Mucosa of descending colon (tissue), 3 donors: ENCODE results near the gene USP17L15. TPM values are rescaled to one million over a fixed set of nuclear protein-coding genes. Genes with fewer than 3 reads are reported as not detected.
"Not testable (repeated sequence)": the region's sequence is repeated elsewhere in the genome, so short reads cannot be mapped to it uniquely, and the experiment has no call there.

Experiments used
- ATAC-seq: fragments of 200-7000 bp; cut with Tn5 transposase; one replicate; pipeline ENCODE4 v1.9.1; 2020; ENCODE audit warnings: mild to moderate bottlenecking, moderate library complexity
- DNase-seq, 3 donors: peaks; one replicate each; pipeline ENCODE4 v3.0.0-alpha.2; 2020
- H3K36me3 ChIP-seq: fragments of 200-600 bp; one replicate; pipeline ENCODE4 v1.8.0; 2021; ENCODE audit warnings: low read depth, mild to moderate bottlenecking
- H3K4me1 ChIP-seq: fragments of 200-600 bp; one replicate; pipeline ENCODE4 v1.8.0; 2021; ENCODE audit warnings: low read depth, mild to moderate bottlenecking
- H3K4me3 ChIP-seq: fragments of 200-600 bp; one replicate; pipeline ENCODE4 v1.8.0; 2021; ENCODE audit warnings: mild to moderate bottlenecking
- H3K9me3 ChIP-seq: fragments of 200-600 bp; one replicate; pipeline ENCODE4 v1.8.0; 2021; ENCODE audit warnings: mild to moderate bottlenecking
- intact Hi-C, 2 donors: fragments of 100-400 bp; cut with DNase I in 1 of 2; cut with micrococcal nuclease in 1 of 2; formaldehyde crosslinking; loops; one replicate each; pipeline versions ENCODE4 v1.11.0 to v1.11.1; 2022; cut with DNase I, micrococcal nuclease
- long read RNA-seq, 2 donors: library from polyadenylated mRNA; unstranded; transcript quantifications; one replicate each; pipeline ENCODE4 v2.0.0, GENCODE V29; 2019 to 2021
- total RNA-seq, 3 donors: library from RNA; stranded (reverse); fragmentation: NEBNext Ultra II Directional in 2 of 3; extraction: Animal tissue kit (Norgen Biotek cat#: 25700) in 2 of 3; gene quantifications; one replicate each; pipeline versions ENCODE4 v1.2.1 to v1.2.4, GENCODE V29; 2021 to 2023
- donor health status: DM: no; HTN: no; CAD: no; lungs with moderate emphysema.
- donor health status: DM: no; HTN: no; CAD: no.
- donor health status: DM: no; HTN: yes; CAD: no.

Gene USP17L15
- total RNA-seq: not detected
- long read RNA-seq, donor 1: 0 reads
- long read RNA-seq, donor 2: 0 reads

- ATAC-seq, H3K9me3 ChIP-seq, intact Hi-C loops, DNase-seq, H3K4me1 ChIP-seq, H3K4me3 ChIP-seq, H3K36me3 ChIP-seq: not testable (repeated sequence)
These were observed at the start of gene USP17L15 for GRCh38 chr4:9234085-9234484. Gene USP17L15, plus strand, starts transcription at chr4:9234385. Its CDS starts 0 bp downstream, at chr4:9234385.

GRCh38 chr4:9210357-9210756 lies 23.8 kb upstream of the USP17L15 start, which contains the start of gene USP17L10:
Gene USP17L10, plus strand, starts transcription at chr4:9210657. Its CDS starts 0 bp downstream, at chr4:9210657.
- ATAC-seq, intact Hi-C loops, H3K9me3 ChIP-seq: not testable (repeated sequence)

GRCh38 chr4:9214701-9215100 lies 19.5 kb upstream of the USP17L15 start:
- ATAC-seq, H3K9me3 ChIP-seq, H3K4me1 ChIP-seq, H3K4me3 ChIP-seq, H3K36me3 ChIP-seq, intact Hi-C loops: not testable (repeated sequence)
- peak in 2 of 3 donors; percentile 0 to 8 for DNase-seq

More at GRCh38 chr4:9210357-9210756, 23.8 kb upstream of the USP17L15 start, which contains the start of gene USP17L10:
- H3K36me3 ChIP-seq, H3K4me1 ChIP-seq, DNase-seq, H3K4me3 ChIP-seq: not testable (repeated sequence)

- H3K4me3 ChIP-seq, H3K36me3 ChIP-seq, ATAC-seq, DNase-seq, intact Hi-C loops, H3K9me3 ChIP-seq, H3K4me1 ChIP-seq: not testable (repeated sequence)
These were observed 19.1 kb upstream of the USP17L15 start, which contains the start of gene USP17L11 for GRCh38 chr4:9215105-9215504. Gene USP17L11, plus strand, starts transcription at chr4:9215405. Its CDS starts 0 bp downstream, at chr4:9215405.

- H3K36me3 ChIP-seq, H3K4me3 ChIP-seq, DNase-seq, intact Hi-C loops, H3K4me1 ChIP-seq, ATAC-seq, H3K9me3 ChIP-seq: not testable (repeated sequence)
These were observed 14.3 kb upstream of the USP17L15 start, which contains the start of gene USP17L12 for GRCh38 chr4:9219852-9220251. Gene USP17L12, plus strand, starts transcription at chr4:9220152. Its CDS starts 0 bp downstream, at chr4:9220152.

- DNase-seq, H3K4me1 ChIP-seq, H3K4me3 ChIP-seq, H3K9me3 ChIP-seq, ATAC-seq, H3K36me3 ChIP-seq, intact Hi-C loops: not testable (repeated sequence)
These were observed 9.6 kb upstream of the USP17L15 start, which contains the start of gene USP17L13 for GRCh38 chr4:9224596-9224995. Gene USP17L13, plus strand, starts transcription at chr4:9224896. Its CDS starts 0 bp downstream, at chr4:9224896.

- intact Hi-C loops, H3K4me3 ChIP-seq, H3K4me1 ChIP-seq, H3K9me3 ChIP-seq, ATAC-seq, H3K36me3 ChIP-seq: not testable (repeated sequence)
- DNase-seq: peak in 1 of 3 donors; percentile 19
These were observed 3.9 kb upstream of the USP17L15 start for GRCh38 chr4:9230249-9230648.

GRCh38 chr4:9238461-9238860 lies 4.3 kb downstream of the USP17L15 start:
- peak; percentile 1 to 25 (median 21) for DNase-seq

GRCh38 chr4:9243579-9243978 lies 9.4 kb downstream of the USP17L15 start, which contains the start of gene USP17L17:
Gene USP17L17, plus strand, starts transcription at chr4:9243879. Its CDS starts 0 bp downstream, at chr4:9243879.
- H3K4me3 ChIP-seq, DNase-seq, H3K9me3 ChIP-seq, H3K4me1 ChIP-seq, ATAC-seq, H3K36me3 ChIP-seq, intact Hi-C loops: not testable (repeated sequence)

More at GRCh38 chr4:9238461-9238860, 4.3 kb downstream of the USP17L15 start:
- H3K4me1 ChIP-seq, intact Hi-C loops, H3K36me3 ChIP-seq, H3K4me3 ChIP-seq, H3K9me3 ChIP-seq, ATAC-seq: not testable (repeated sequence)

GRCh38 chr4:9247953-9248680 lies 13.9 kb downstream of the USP17L15 start, which contains the start of gene USP17L18:
Gene USP17L18, plus strand, starts transcription at chr4:9248630. Its CDS starts 0 bp downstream, at chr4:9248630.
- H3K4me1 ChIP-seq, H3K4me3 ChIP-seq, ATAC-seq, H3K9me3 ChIP-seq, intact Hi-C loops, H3K36me3 ChIP-seq: not testable (repeated sequence)
- peak in 1 of 3 donors; percentile 23 for DNase-seq

- H3K9me3 ChIP-seq, H3K4me3 ChIP-seq, ATAC-seq, H3K36me3 ChIP-seq, H3K4me1 ChIP-seq, DNase-seq, intact Hi-C loops: not testable (repeated sequence)
These were observed 18.9 kb downstream of the USP17L15 start, which contains the start of gene USP17L19 for GRCh38 chr4:9253078-9253477. Gene USP17L19, plus strand, starts transcription at chr4:9253378. Its CDS starts 0 bp downstream, at chr4:9253378.

GRCh38 chr4:9257824-9258223 lies 23.6 kb downstream of the USP17L15 start, which contains the start of gene USP17L20:
Gene USP17L20, plus strand, starts transcription at chr4:9258124. Its CDS starts 0 bp downstream, at chr4:9258124.
- ATAC-seq, H3K9me3 ChIP-seq, H3K4me1 ChIP-seq, DNase-seq, H3K36me3 ChIP-seq, intact Hi-C loops, H3K4me3 ChIP-seq: not testable (repeated sequence)

- intact Hi-C loops, ATAC-seq, DNase-seq, H3K4me1 ChIP-seq, H3K9me3 ChIP-seq, H3K4me3 ChIP-seq, H3K36me3 ChIP-seq: not testable (repeated sequence)
These were observed 28.4 kb downstream of the USP17L15 start, which contains the start of gene USP17L21 for GRCh38 chr4:9262572-9262971. Gene USP17L21, plus strand, starts transcription at chr4:9262872. Its CDS starts 0 bp downstream, at chr4:9262872.

- H3K9me3 ChIP-seq, ATAC-seq, intact Hi-C loops, H3K4me1 ChIP-seq, H3K4me3 ChIP-seq, DNase-seq, H3K36me3 ChIP-seq: not testable (repeated sequence)
These were observed 33.1 kb downstream of the USP17L15 start, which contains the start of gene USP17L22 for GRCh38 chr4:9267319-9267718. Gene USP17L22, plus strand, starts transcription at chr4:9267619. Its CDS starts 0 bp downstream, at chr4:9267619.
